Measurements from ENCODE around the gene INSYN1.

Gene INSYN1

GRCh38 chr15:73777741-73778140 is 24.6 kb upstream of the INSYN1 start:
- no peak for DNase-seq (ENCODE audit: low read depth, low spot score)

- no peak for DNase-seq (ENCODE audit: low read depth, low spot score)
Measured at GRCh38 chr15:73773428-73773827, 20.3 kb upstream of the INSYN1 start.

GRCh38 chr15:73771385-73772045 is 18.4 kb upstream of the INSYN1 start:
- DNase-seq (ENCODE audit: low read depth, low spot score): no peak

- DNase-seq (ENCODE audit: low read depth, low spot score): no peak
Measured at GRCh38 chr15:73770050-73770449, 16.9 kb upstream of the INSYN1 start.

- DNase-seq (ENCODE audit: low read depth, low spot score): no peak
Measured at GRCh38 chr15:73767806-73768501, 14.8 kb upstream of the INSYN1 start.

GRCh38 chr15:73766598-73766997 is 13.4 kb upstream of the INSYN1 start:
- DNase-seq (ENCODE audit: low read depth, low spot score): no peak

GRCh38 chr15:73765778-73766177 is 12.6 kb upstream of the INSYN1 start:
- no peak for DNase-seq (ENCODE audit: low read depth, low spot score)

GRCh38 chr15:73763931-73764330 is 10.8 kb upstream of the INSYN1 start:
- no peak for DNase-seq (ENCODE audit: low read depth, low spot score)

- no peak for DNase-seq (ENCODE audit: low read depth, low spot score)
Measured at GRCh38 chr15:73760330-73761329, 7.5 kb upstream of the INSYN1 start.

- DNase-seq (ENCODE audit: low read depth, low spot score): no peak
Measured at GRCh38 chr15:73758461-73758860, 5.3 kb upstream of the INSYN1 start.

GRCh38 chr15:73757571-73757970 is 4.4 kb upstream of the INSYN1 start:
- no peak for DNase-seq (ENCODE audit: low read depth, low spot score)

GRCh38 chr15:73756947-73757513 is 3.9 kb upstream of the INSYN1 start:
- no peak for DNase-seq (ENCODE audit: low read depth, low spot score)

GRCh38 chr15:73756390-73756789 is 3.2 kb upstream of the INSYN1 start:
- no peak for DNase-seq (ENCODE audit: low read depth, low spot score)

- DNase-seq (ENCODE audit: low read depth, low spot score): no peak
Measured at GRCh38 chr15:73755946-73756345, 2.8 kb upstream of the INSYN1 start.

GRCh38 chr15:73755481-73755880 is 2.3 kb upstream of the INSYN1 start:
- no peak for DNase-seq (ENCODE audit: low read depth, low spot score)

- no peak for DNase-seq (ENCODE audit: low read depth, low spot score)
Measured at GRCh38 chr15:73754461-73754860, 1.3 kb upstream of the INSYN1 start.

- no peak for DNase-seq (ENCODE audit: low read depth, low spot score)
Measured at GRCh38 chr15:73752806-73753193, 351 bp downstream of the INSYN1 start.

GRCh38 chr15:73751899-73752805 is 999 bp downstream of the INSYN1 start:
- no peak for DNase-seq (ENCODE audit: low read depth, low spot score)

GRCh38 chr15:73751511-73751898 is 1.6 kb downstream of the INSYN1 start:
- DNase-seq (ENCODE audit: low read depth, low spot score): no peak

- no peak for DNase-seq (ENCODE audit: low read depth, low spot score)
Measured at GRCh38 chr15:73750951-73751350, 2.2 kb downstream of the INSYN1 start.

GRCh38 chr15:73750438-73750837 is 2.7 kb downstream of the INSYN1 start:
- DNase-seq (ENCODE audit: low read depth, low spot score): no peak

All from activated CD4-positive, CD25-positive, alpha-beta regulatory T cell treated with anti-CD3 and anti-CD28 coated beads, Interleukin-2, amount 50 U/mL, for 16 hours (primary cell).